NCI-H226 (cell line): ENCODE measurements around the gene C2CD5.
A peak's percentile ranks its signal among the peaks of the same experiment; 100 is the strongest.
"Not testable (repeated sequence)": the region's sequence is repeated elsewhere in the genome, so short reads cannot be mapped to it uniquely, and the experiment has no call there.

Source experiments
- DNase-seq: peaks from one replicate; pipeline ENCODE4 v3.0.0-alpha.2; 2015

Gene C2CD5

GRCh38 chr12:22536346-22536945 is 7.9 kb downstream of the C2CD5 start:
- no peak for DNase-seq

GRCh38 chr12:22535478-22535877 is 8.9 kb downstream of the C2CD5 start:
- DNase-seq, result no peak

GRCh38 chr12:22535038-22535437 is 9.3 kb downstream of the C2CD5 start:
- DNase-seq, result no peak

- no peak for DNase-seq
These were observed 11.2 kb downstream of the C2CD5 start for GRCh38 chr12:22533155-22533554.

- no peak for DNase-seq
These were observed 12.0 kb downstream of the C2CD5 start for GRCh38 chr12:22532317-22532716.

GRCh38 chr12:22531205-22531604 is 13.1 kb downstream of the C2CD5 start:
- DNase-seq, result no peak

- DNase-seq, result peak; percentile 64
These were observed 14.9 kb downstream of the C2CD5 start for GRCh38 chr12:22529281-22530060.

GRCh38 chr12:22527999-22528398 is 16.3 kb downstream of the C2CD5 start:
- DNase-seq, result peak; percentile 70

GRCh38 chr12:22526836-22527235 is 17.5 kb downstream of the C2CD5 start:
- no peak for DNase-seq

- no peak for DNase-seq
These were observed 18.9 kb downstream of the C2CD5 start for GRCh38 chr12:22525426-22525825.

- no peak for DNase-seq
These were observed 25.3 kb downstream of the C2CD5 start for GRCh38 chr12:22518998-22519397.

- peak; percentile 66 for DNase-seq
These were observed 26.2 kb downstream of the C2CD5 start for GRCh38 chr12:22518060-22518719.

- DNase-seq, result no peak
These were observed 29.5 kb downstream of the C2CD5 start for GRCh38 chr12:22514875-22515274.

GRCh38 chr12:22505826-22506225 is 38.5 kb downstream of the C2CD5 start:
- no peak for DNase-seq

- DNase-seq, result no peak
These were observed 44.2 kb downstream of the C2CD5 start for GRCh38 chr12:22500100-22500499.

GRCh38 chr12:22499445-22499844 is 44.9 kb downstream of the C2CD5 start:
- DNase-seq, result no peak

- DNase-seq, result peak; percentile 2
These were observed 50.0 kb downstream of the C2CD5 start for GRCh38 chr12:22494319-22494718.

- no peak for DNase-seq
These were observed 53.3 kb downstream of the C2CD5 start for GRCh38 chr12:22491034-22491433.

- no peak for DNase-seq
These were observed 55.9 kb downstream of the C2CD5 start for GRCh38 chr12:22488478-22488877.

GRCh38 chr12:22487683-22488082 is 56.7 kb downstream of the C2CD5 start:
- not testable (repeated sequence) for DNase-seq

- DNase-seq, result no peak
These were observed 62.7 kb downstream of the C2CD5 start for GRCh38 chr12:22481547-22482104.

GRCh38 chr12:22480814-22481213 is 63.5 kb downstream of the C2CD5 start:
- DNase-seq, result not testable (repeated sequence)

- DNase-seq, result no peak
These were observed 64.3 kb downstream of the C2CD5 start for GRCh38 chr12:22480016-22480415.

GRCh38 chr12:22477894-22478287 is 66.5 kb downstream of the C2CD5 start:
- DNase-seq, result no peak
